K562 (cell line): Measurements from ENCODE around the gene SRCAP. TPM values are rescaled to one million over a fixed set of nuclear protein-coding genes. Genes with fewer than 3 reads are reported as not detected.

ENCODE experiments used
- ATAC-seq: fragments of 200-7000 bp; cut with Tn5 transposase; 3 replicates; pipeline ENCODE4 v1.9.1; 2020; ENCODE audit warnings: moderate library complexity
- BruUV-seq: library from RNA; stranded (reverse); fragments of 400-500 nt; replicated peaks from 2 replicates; lab custom pipeline; 2021; lab: Mats Ljungman, UMichigan
- CTCF ChIA-PET: fragments of 300-600 bp; formaldehyde crosslinking; extraction: SDS; loops from one replicate; lab custom pipeline; 2021; ENCODE audit warnings: low intra/inter-chr PET ratio; lab: Yijun Ruan, JAX
- POLR2A ChIA-PET: fragments of 300-600, 350-650 bp; sonication (Branson Sonifier 250); formaldehyde crosslinking; extraction: SDS; loops from one replicate; lab custom pipeline; 2021; ENCODE audit warnings: antibody characterized with exemption, inconsistent platforms; lab: Yijun Ruan, JAX
- DNase-seq, 4 experiments: peaks; one replicate each; pipeline versions ENCODE4 v3.0.0 to v3.0.0-alpha.2; 2011 to 2018; ENCODE audit warnings: low spot score in 3 of 4, mixed read lengths in 3 of 4; ENCODE audit errors: extremely low read depth in 1 of 4
- FAIRE-seq: peaks from 2 replicates; lab custom pipeline; 2011; peaks lifted over from hg19 to GRCh38; lab: Jason Lieb, UNC
- H2AFZ ChIP-seq: 2 replicates; pipeline ENCODE4 v1.6.0; 2011; ENCODE audit warnings: low read depth, low read length, control low read depth, inconsistent platforms
- H3K27ac ChIP-seq: fragments of 200-600 bp; 3 replicates; pipeline ENCODE4 v1.8.0; 2011; ENCODE audit warnings: low read depth, mild to moderate bottlenecking, control low read depth, inconsistent platforms, low read length, moderate library complexity, mixed read lengths; ENCODE audit errors: extremely low read depth
- H3K27me3 ChIP-seq, 2 experiments: fragments of 300-600 bp in 1 of 2; 2 replicates in 1 of 2; 3 replicates in 1 of 2; pipeline versions ENCODE4 v1.6.0 to v1.8.0; 2011; ENCODE audit warnings: inconsistent platforms in 2 of 2, low read length in 2 of 2, mild to moderate bottlenecking in 1 of 2, mixed read lengths in 1 of 2, moderate library complexity in 1 of 2; ENCODE audit not compliant: control insufficient read depth in 2 of 2, insufficient read depth in 2 of 2
- H3K36me3 ChIP-seq: fragments of 300-600 bp; 3 replicates; pipeline ENCODE4 v1.8.0; 2011; ENCODE audit warnings: mild to moderate bottlenecking, low read length, inconsistent platforms; ENCODE audit not compliant: control insufficient read depth, insufficient read depth
- H3K4me1 ChIP-seq, 2 experiments: fragments of 200-600 bp in 1 of 2; replicated peaks in 1 of 2; 2 replicates in 1 of 2; 3 replicates in 1 of 2; pipeline versions ENCODE4 v1.5.1 to v1.8.0; 2011; ENCODE audit warnings: inconsistent platforms in 2 of 2, low read length in 2 of 2, mild to moderate bottlenecking in 1 of 2, mixed read lengths in 1 of 2, moderate library complexity in 1 of 2; ENCODE audit not compliant: control insufficient read depth in 2 of 2, insufficient read depth in 2 of 2
- H3K4me2 ChIP-seq: 2 replicates; pipeline ENCODE4 v1.6.1; 2011; ENCODE audit warnings: low read length, control low read depth, inconsistent platforms, mixed read lengths; ENCODE audit not compliant: insufficient read depth
- H3K4me3 ChIP-seq: fragments of 200-600 bp; sonication (generic), shearing (Covaris generic); 2 replicates; pipeline ENCODE4 v1.5.1; 2016; ENCODE audit warnings: control low read depth, inconsistent platforms
- H3K79me2 ChIP-seq: fragments of 200-600 bp; 3 replicates; pipeline ENCODE4 v1.8.0; 2011; ENCODE audit warnings: low read length, inconsistent platforms; ENCODE audit not compliant: control insufficient read depth, insufficient read depth
- H3K9ac ChIP-seq, 2 experiments: 2 replicates each; pipeline versions ENCODE4 v1.6.0 to v1.6.1; 2011; ENCODE audit warnings: low read depth in 2 of 2, low read length in 2 of 2, control low read depth in 1 of 2, inconsistent platforms in 1 of 2, mild to moderate bottlenecking in 1 of 2, mixed read lengths in 1 of 2; ENCODE audit not compliant: insufficient read depth in 1 of 2
- H3K9me1 ChIP-seq: one replicate; pipeline ENCODE4 v1.6.0; 2011; ENCODE audit warnings: inconsistent platforms, mild to moderate bottlenecking, low read length, moderate library complexity; ENCODE audit not compliant: control insufficient read depth, insufficient read depth
- H3K9me3 ChIP-seq: replicated peaks from 2 replicates; pipeline ENCODE4 v1.5.1; 2011; ENCODE audit warnings: low read depth, low read length, inconsistent platforms; ENCODE audit not compliant: control insufficient read depth, insufficient read depth
- H4K20me1 ChIP-seq: replicated peaks from 2 replicates; pipeline ENCODE4 v1.6.1; 2011; ENCODE audit warnings: low read length, inconsistent platforms, mixed read lengths; ENCODE audit not compliant: control insufficient read depth, insufficient read depth
- CBX3 ChIP-seq, 2 experiments: IDR thresholded peaks; 1 replicate in 1 of 2; 2 replicates in 1 of 2; pipeline ENCODE4 v1.6.1; 2012; ENCODE audit warnings: inconsistent platforms in 2 of 2, low read length in 2 of 2, borderline replicate concordance in 1 of 2, control low read depth in 1 of 2
- CHCHD3 ChIP-seq: fragments of 250-450 bp; sonication (Bioruptor Pico); IDR thresholded peaks from 2 replicates; pipeline ENCODE4 v2.1.2; 2022; ENCODE audit warnings: mild to moderate bottlenecking
- CHD1 ChIP-seq: fragments of 200-600 bp; sonication (generic); IDR thresholded peaks from one replicate; pipeline ENCODE4 v1.6.1; 2012; ENCODE audit warnings: mild to moderate bottlenecking, moderate library complexity, low read length, inconsistent platforms
- CREM ChIP-seq: IDR thresholded peaks from 2 replicates; pipeline ENCODE4 v1.6.1; 2014; ENCODE audit warnings: antibody characterized with exemption, low read depth
- FOXJ2 ChIP-seq: fragments of 200-800 bp; sonication (Bioruptor generic); IDR thresholded peaks from 2 replicates; pipeline ENCODE4 v1.6.1; 2016; ENCODE audit warnings: missing genetic modification characterization, missing compliant biosample characterization
- GATAD2A ChIP-seq: fragments of 450-650 bp; IDR thresholded peaks from 2 replicates; pipeline ENCODE4 v1.6.1; 2017
- GATAD2B ChIP-seq: fragments of 450-650 bp; IDR thresholded peaks from 2 replicates; pipeline ENCODE4 v1.6.1; 2017; ENCODE audit warnings: mild to moderate bottlenecking, borderline replicate concordance
- L3MBTL2 ChIP-seq: fragments of 450-650 bp; IDR thresholded peaks from 2 replicates; pipeline ENCODE4 v1.6.1; 2016; ENCODE audit warnings: mild to moderate bottlenecking, moderate library complexity
- PATZ1 ChIP-seq: fragments of 250-450 bp; sonication (Bioruptor Pico); IDR thresholded peaks from 2 replicates; pipeline ENCODE4 v1.5.0; 2020; ENCODE audit warnings: mild to moderate bottlenecking, borderline replicate concordance
- PCBP2 ChIP-seq: fragments of 200-400 bp; formaldehyde crosslinking; IDR thresholded peaks from 2 replicates; pipeline ENCODE4 v1.6.1; 2018; ENCODE audit warnings: low read length, low read depth, mild to moderate bottlenecking, moderate library complexity; ENCODE audit not compliant: poor library complexity, severe bottlenecking
- PHB ChIP-seq: fragments of 250-450 bp; sonication (Bioruptor Pico); IDR thresholded peaks from 2 replicates; pipeline ENCODE4 v1.5.0; 2021
- PREB ChIP-seq: sonication (generic); formaldehyde crosslinking; IDR thresholded peaks from 2 replicates; pipeline ENCODE4 v1.8.1; 2023; ENCODE audit warnings: mild to moderate bottlenecking, missing genetic modification reagents
- PURB ChIP-seq: sonication (generic); formaldehyde crosslinking; IDR thresholded peaks from 2 replicates; pipeline ENCODE4 v1.9.0; 2021; ENCODE audit warnings: low read depth, mild to moderate bottlenecking, missing genetic modification reagents
- RBFOX2 ChIP-seq: fragments of 200-400 bp; formaldehyde crosslinking; IDR thresholded peaks from 2 replicates; pipeline ENCODE4 v1.6.1; 2017; ENCODE audit warnings: low read depth, mild to moderate bottlenecking, low read length, moderate library complexity
- SRF ChIP-seq, 2 experiments: fragments of 250-450, 450-650 bp in 1 of 2; sonication (Bioruptor Pico) in 1 of 2; sonication (generic) in 1 of 2; formaldehyde crosslinking; IDR thresholded peaks; 2 replicates each; pipeline versions ENCODE4 v1.5.0 to v1.5.1; 2020 to 2022; ENCODE audit warnings: mild to moderate bottlenecking in 1 of 2, missing genetic modification reagents in 1 of 2
- ZBTB33 ChIP-seq: sonication (generic); formaldehyde crosslinking; IDR thresholded peaks from 2 replicates; pipeline ENCODE4 v1.8.1; 2023; ENCODE audit warnings: mild to moderate bottlenecking, missing genetic modification reagents
- ZNF217 ChIP-seq: sonication (generic); formaldehyde crosslinking; IDR thresholded peaks from 2 replicates; pipeline ENCODE4 v1.8.0; 2022; ENCODE audit warnings: mild to moderate bottlenecking, missing genetic modification reagents
- WGBS: fragments of 100-300 bp; shearing (Covaris generic); methylation state at CpG from one replicate; pipeline ENCODE4 v1.1.6; 2016; ENCODE audit warnings: low coverage, mixed read lengths; ENCODE audit not compliant: insufficient coverage; ENCODE audit errors: missing lambda C conversion rate; 5-methylcytosine and 5-hydroxymethylcytosine counted together
- in situ Hi-C: fragments of 300-500 bp; cut with MboI; formaldehyde crosslinking; loops from 4 replicates; pipeline ENCODE4 v1.15.0; 2018; ENCODE audit warnings: inconsistent platforms, mixed read lengths
- intact Hi-C: fragments of 100-400 bp; cut with micrococcal nuclease; formaldehyde crosslinking; loops from 2 replicates; pipeline ENCODE4 v1.14.2; 2022
- polyA plus RNA-seq, 8 experiments: library from polyadenylated mRNA; depleted of rRNA in 4 of 8; stranded (reverse) in 5 of 8; unstranded in 3 of 8; fragments of >200 nt; fragmentation: Nextera tagmentation in 2 of 8; fragmentation: Illumina TruSeq in 1 of 8; extraction: Ambion mirVana in 2 of 8; extraction: Trizol in 1 of 8; gene quantifications; 2 replicates each; pipeline versions ENCODE4 v1.2.1 to v1.2.3, GENCODE V29; 2011 to 2014; ENCODE audit warnings: inconsistent platforms in 1 of 8, missing spikeins in 1 of 8
- total RNA-seq, 7 experiments: library from RNA; depleted of rRNA in 6 of 7; stranded (reverse); fragments of >200 nt in 6 of 7; fragmentation: Illumina TruSeq in 2 of 7; extraction: Trizol in 2 of 7; gene quantifications; 2 replicates each; pipeline versions ENCODE4 v1.2.1 to v1.2.3, GENCODE V29; 2011 to 2021; ENCODE audit warnings: low replicate concordance in 1 of 7

SRCAP gene
- total and polyA plus RNA-seq, 9 of the 15 experiments (the other 6 are each of a cell fraction or from before 2014, with no cell fraction given), result 0.21 to 62.6 (median 5.8) TPM

GRCh38 chr16:30760001-30760559 is 61.1 kb downstream of the SRCAP start:
- FAIRE-seq (no peak), ATAC-seq (no peak), DNase-seq (no peak)
- ChIA-PET CTCF (no interaction called here), POLR2A (interaction anchor here (0.7 to 3.7 kb wide), 5 partner anchors 7 to 141 kb away, joined by 3 to 28 read pairs (median 7); partner anchors contain the start of gene PHKG2)
- no peak overlapping the region for H2AFZ ChIP-seq
- H3K9me3 ChIP-seq, result no peaks in the 10 kb centered on the region
- 0 out of 3 replicates have a peak overlapping the region, but pooled peaks have one; percentile 54 for H3K27ac ChIP-seq
- H4K20me1 ChIP-seq, result no peaks in the 10 kb centered on the region
- intact Hi-C loops, result loop anchor here (5.0 kb wide), 1 partner anchor 52 kb away; no protein-coding TSS in a partner anchor
- H3K9ac ChIP-seq, result peak overlapping the region in 1 of 2 experiments; percentile 95; a peak in 1 of 4 replicates
- peaks cover 42% of the 10 kb centered on the region for H3K79me2 ChIP-seq
- no TSS peak for BruUV-seq
- H3K4me2 ChIP-seq, result peak overlapping the region; percentile 94
- H3K27me3 ChIP-seq, result no peaks in the 10 kb centered on the region
- H3K36me3 ChIP-seq, result peaks cover 72% of the 10 kb centered on the region
- WGBS, result 85% methylated on average over 7 of the region's 7 CpGs
- peaks cover 19 to 40% of the 10 kb centered on the region in 2 experiments; a peak in 4 of 5 replicates for H3K4me1 ChIP-seq
- in situ Hi-C loops, result no loop called here
- no peaks in the 10 kb centered on the region for H3K9me1 ChIP-seq
- peak overlapping the region; percentile 88; the same call in 1 of the 2 replicates for H3K4me3 ChIP-seq
- TF ChIP-seq PHB (CRISPR knock-in tag), result no peak
- no peak for TF ChIP-seq L3MBTL2
- TF ChIP-seq RBFOX2, result peak; percentile 35; the same call in 1 of the 2 replicates
- TF ChIP-seq GATAD2B, result no peak
- peak; percentile 31; the same call in 1 of the 2 replicates for TF ChIP-seq ZBTB33 (CRISPR knock-in tag)
- no peak for TF ChIP-seq PREB (CRISPR knock-in tag)
- TF ChIP-seq FOXJ2 (tag), result no peak
- TF ChIP-seq PCBP2, result no peak
- no peak for TF ChIP-seq PURB
- TF ChIP-seq CREM, result no peak
- TF ChIP-seq PATZ1 (CRISPR knock-in tag), result no peak
- no peak for TF ChIP-seq ZNF217
- no peak for TF ChIP-seq SRF (CRISPR knock-in tag; IDR thresholded peaks at IDR 0.05)
- TF ChIP-seq CHD1, result no peak
- TF ChIP-seq CHCHD3 (CRISPR knock-in tag), result no peak
- no peak for TF ChIP-seq CBX3 (IDR thresholded peaks at IDR 0.05; ENCODE audit: borderline replicate concordance in 1 of 2, low read length in 2 of 2)
- no peak for TF ChIP-seq GATAD2A
